ENCODE results near the gene XIRP1. TPM values are rescaled to one million over a fixed set of nuclear protein-coding genes. Genes with fewer than 3 reads are reported as not detected.
"Not testable (repeated sequence)": the region's sequence is repeated elsewhere in the genome, so short reads cannot be mapped to it uniquely, and the experiment has no call there.

Gene XIRP1
- total and polyA plus RNA-seq, 2 experiments from 2014 or later: not detected

- H2AFZ ChIP-seq; H3K36me3 Mint-ChIP-seq (ENCODE audit: low read depth); H3K9me3 Mint-ChIP-seq; H3K27ac ChIP-seq (ENCODE audit: low read depth); H3K27me3 Mint-ChIP-seq (ENCODE audit: insufficient read depth, low read depth, poor library complexity); H3K36me3 ChIP-seq (ENCODE audit: insufficient read depth); H3K4me1 ChIP-seq (ENCODE audit: insufficient read depth); H3K4me2 ChIP-seq; H3K4me3 ChIP-seq; H3K9me2 ChIP-seq (ENCODE audit: insufficient read depth); H3K27me3 ChIP-seq (ENCODE audit: insufficient read depth); DNase-seq (ENCODE audit: low spot score); H3F3A ChIP-seq (replicated peaks; ENCODE audit: low read depth); H3K4me3 Mint-ChIP-seq; H3K79me2 ChIP-seq (replicated peaks; ENCODE audit: insufficient read depth); ATAC-seq; H3K27ac Mint-ChIP-seq; H4K20me1 ChIP-seq (replicated peaks; ENCODE audit: insufficient read depth): not testable (repeated sequence)
- H3K4me1 Mint-ChIP-seq: peaks cover 14% of the 10 kb centered on the region
Observed at GRCh38 chr3:39170877-39171276, 21.5 kb downstream of the XIRP1 start.

GRCh38 chr3:39170461-39170860, 21.9 kb downstream of the XIRP1 start:
- Mint-ChIP-seq H3K27me3 (ENCODE audit: insufficient read depth, low read depth, poor library complexity) (peaks cover 2% of the 10 kb centered on the region), H3K4me3 (no peak overlapping the region), H3K27ac (no peak overlapping the region), H3K4me1 (peaks cover 17% of the 10 kb centered on the region), H3K36me3 (ENCODE audit: low read depth) (no peaks in the 10 kb centered on the region), H3K9me3 (peaks cover 3% of the 10 kb centered on the region; the same call in 1 of the 3 replicates)
- ATAC-seq: peak; percentile 98
- H4K20me1 ChIP-seq (replicated peaks; ENCODE audit: insufficient read depth): no peaks in the 10 kb centered on the region
- no peaks in the 10 kb centered on the region for H3F3A ChIP-seq (replicated peaks; ENCODE audit: low read depth)
- H3K27ac ChIP-seq (ENCODE audit: low read depth): no peak overlapping the region
- peak; percentile 91 for DNase-seq (ENCODE audit: low spot score)
- H3K4me2 ChIP-seq: no peak overlapping the region
- no peaks in the 10 kb centered on the region for H3K79me2 ChIP-seq (replicated peaks; ENCODE audit: insufficient read depth)
- H3K4me3 ChIP-seq: no peak overlapping the region
- H3K27me3 ChIP-seq (ENCODE audit: insufficient read depth): no peaks in the 10 kb centered on the region
- H3K9me2 ChIP-seq (ENCODE audit: insufficient read depth): no peaks in the 10 kb centered on the region
- TF ChIP-seq NANOG (IDR thresholded peaks at IDR 0.05; ENCODE audit: borderline replicate concordance) (no peak), ETS1 (IDR thresholded peaks at IDR 0.05) (no peak), CREB1 (CRISPR knock-in tag; IDR thresholded peaks at IDR 0.05; ENCODE audit: low read depth) (no peak), CTCF (conservative IDR thresholded peaks at IDR 0.05; ENCODE audit: low read depth in 2 of 2) (no peak)
- no peaks in the 10 kb centered on the region for H3K36me3 ChIP-seq (ENCODE audit: insufficient read depth)
- H3K4me1 ChIP-seq (ENCODE audit: insufficient read depth): no peaks in the 10 kb centered on the region
- H2AFZ ChIP-seq: no peak overlapping the region

GRCh38 chr3:39169712-39170111, 22.7 kb downstream of the XIRP1 start:
- ATAC-seq (no peak), DNase-seq (ENCODE audit: low spot score) (no peak)
- no peaks in the 10 kb centered on the region for H3F3A ChIP-seq (replicated peaks; ENCODE audit: low read depth)
- H3K9me2 ChIP-seq (ENCODE audit: insufficient read depth): no peaks in the 10 kb centered on the region
- no peak overlapping the region; the same call in 1 of the 2 replicates for H3K27ac Mint-ChIP-seq
- H3K79me2 ChIP-seq (replicated peaks; ENCODE audit: insufficient read depth): no peaks in the 10 kb centered on the region
- H3K4me2 ChIP-seq: no peak overlapping the region
- H3K4me1 ChIP-seq (ENCODE audit: insufficient read depth): no peaks in the 10 kb centered on the region
- H4K20me1 ChIP-seq (replicated peaks; ENCODE audit: insufficient read depth): no peaks in the 10 kb centered on the region
- H3K4me3 Mint-ChIP-seq: no peak overlapping the region
- no peaks in the 10 kb centered on the region for H3K36me3 Mint-ChIP-seq (ENCODE audit: low read depth)
- peaks cover 18% of the 10 kb centered on the region for H3K4me1 Mint-ChIP-seq
- no peak overlapping the region for H3K27ac ChIP-seq (ENCODE audit: low read depth)
- H3K4me3 ChIP-seq: no peak overlapping the region
- peaks cover 1% of the 10 kb centered on the region; the same call in 1 of the 3 replicates for H3K9me3 Mint-ChIP-seq
- no peak overlapping the region for H2AFZ ChIP-seq
- H3K27me3 Mint-ChIP-seq (ENCODE audit: insufficient read depth, low read depth, poor library complexity): peaks cover 2% of the 10 kb centered on the region
- H3K27me3 ChIP-seq (ENCODE audit: insufficient read depth): no peaks in the 10 kb centered on the region
- no peaks in the 10 kb centered on the region for H3K36me3 ChIP-seq (ENCODE audit: insufficient read depth)
- TF ChIP-seq POLR2AphosphoS5 (IDR thresholded peaks at IDR 0.05; ENCODE audit: low read depth) (no peak), NANOG (IDR thresholded peaks at IDR 0.05; ENCODE audit: borderline replicate concordance) (no peak), JUNB (IDR thresholded peaks at IDR 0.05; ENCODE audit: unreplicated experiment) (no peak), ZNF331 (CRISPR knock-in tag; IDR thresholded peaks at IDR 0.05; ENCODE audit: low read depth) (no peak), ZNF114 (CRISPR knock-in tag; IDR thresholded peaks at IDR 0.05) (no peak), CREB1 (CRISPR knock-in tag; IDR thresholded peaks at IDR 0.05; ENCODE audit: low read depth) (no peak)

Data from GM23338 (cell line).